Progenitor cell of endocrine pancreas (in vitro differentiated cells): ENCODE data around the gene SSBP2. TPM values are rescaled to one million over a fixed set of nuclear protein-coding genes. Genes with fewer than 3 reads are reported as not detected.
"Not testable (repeated sequence)": the region's sequence is repeated elsewhere in the genome, so short reads cannot be mapped to it uniquely, and the experiment has no call there.

ENCODE experiments used
- DNase-seq: peaks from one replicate; pipeline ENCODE4 v3.0.0; 2021; ENCODE audit warnings: low spot score; ENCODE audit not compliant: unreplicated experiment
- H3K27ac Mint-ChIP-seq: 2 replicates; pipeline ENCODE4 v1.8.0; 2021; ENCODE audit warnings: mild to moderate bottlenecking, moderate library complexity, mixed read lengths
- H3K27me3 Mint-ChIP-seq: 2 replicates; pipeline ENCODE4 v1.8.0; 2021; ENCODE audit warnings: mixed read lengths
- H3K36me3 Mint-ChIP-seq: 2 replicates; pipeline ENCODE4 v1.8.0; 2022; ENCODE audit warnings: mixed read lengths; ENCODE audit not compliant: insufficient read depth
- H3K4me1 Mint-ChIP-seq: 2 replicates; pipeline ENCODE4 v1.8.0; 2021; ENCODE audit warnings: low read depth, mixed read lengths
- H3K4me3 Mint-ChIP-seq: 2 replicates; pipeline ENCODE4 v1.8.0; 2021; ENCODE audit warnings: low read depth, mild to moderate bottlenecking, moderate library complexity, mixed read lengths
- H3K9me3 Mint-ChIP-seq: 2 replicates; pipeline ENCODE4 v1.8.0; 2021; ENCODE audit warnings: low read depth, mixed read lengths
- CTCF ChIP-seq: fragments of 200-600 bp; sonication (generic); IDR thresholded peaks from one replicate; pipeline ENCODE4 v1.5.0; 2021; ENCODE audit warnings: antibody characterized with exemption, mild to moderate bottlenecking; ENCODE audit not compliant: unreplicated experiment
- total RNA-seq: library from RNA; stranded (reverse); gene quantifications from 2 replicates; pipeline ENCODE4 v1.2.1, GENCODE V29; 2021

SSBP2 gene
- total RNA-seq, 1 donor from 2014 or later, result 66.6 TPM

GRCh38 chr5:81629986-81630385 lies 120.9 kb downstream of the SSBP2 start:
- Mint-ChIP-seq H3K4me1 (peaks cover 10% of the 10 kb centered on the region), H3K27me3 (no peaks in the 10 kb centered on the region), H3K4me3 (no peak overlapping the region), H3K36me3 (peaks cover 9% of the 10 kb centered on the region), H3K27ac (no peak overlapping the region), H3K9me3 (no peaks in the 10 kb centered on the region)
- TF ChIP-seq CTCF, result no peak
- no peak for DNase-seq

- H3K9me3 Mint-ChIP-seq, H3K4me3 Mint-ChIP-seq, H3K27ac Mint-ChIP-seq, H3K27me3 Mint-ChIP-seq, H3K4me1 Mint-ChIP-seq, DNase-seq, H3K36me3 Mint-ChIP-seq: not testable (repeated sequence)
Observed at GRCh38 chr5:81628061-81628460, 122.8 kb downstream of the SSBP2 start.

GRCh38 chr5:81626524-81626923 lies 124.4 kb downstream of the SSBP2 start:
- Mint-ChIP-seq H3K27me3 (no peaks in the 10 kb centered on the region), H3K27ac (no peak overlapping the region), H3K4me1 (peaks cover 10% of the 10 kb centered on the region), H3K9me3 (no peaks in the 10 kb centered on the region), H3K36me3 (peaks cover 15% of the 10 kb centered on the region), H3K4me3 (no peak overlapping the region)
- DNase-seq, result no peak
- TF ChIP-seq CTCF, result no peak

- Mint-ChIP-seq H3K27ac (no peak overlapping the region), H3K9me3 (peaks cover 13% of the 10 kb centered on the region), H3K27me3 (no peaks in the 10 kb centered on the region), H3K4me1 (no peaks in the 10 kb centered on the region), H3K36me3 (peaks cover 34% of the 10 kb centered on the region), H3K4me3 (no peak overlapping the region)
- no peak for DNase-seq
- no peak for TF ChIP-seq CTCF
Observed at GRCh38 chr5:81609810-81610375, 141.0 kb downstream of the SSBP2 start.

GRCh38 chr5:81608976-81609375 lies 141.9 kb downstream of the SSBP2 start:
- Mint-ChIP-seq H3K4me3 (no peak overlapping the region), H3K27me3 (no peaks in the 10 kb centered on the region), H3K27ac (no peak overlapping the region), H3K4me1 (no peaks in the 10 kb centered on the region), H3K36me3 (peaks cover 27% of the 10 kb centered on the region), H3K9me3 (peaks cover 8% of the 10 kb centered on the region)
- no peak for TF ChIP-seq CTCF
- DNase-seq, result no peak

GRCh38 chr5:81607693-81608092 lies 143.2 kb downstream of the SSBP2 start:
- H3K27ac Mint-ChIP-seq, result no peak overlapping the region
- no peak for DNase-seq
- peaks cover 4% of the 10 kb centered on the region for H3K9me3 Mint-ChIP-seq
- peaks cover 19% of the 10 kb centered on the region for H3K36me3 Mint-ChIP-seq
- no peaks in the 10 kb centered on the region for H3K27me3 Mint-ChIP-seq
- peaks cover 3% of the 10 kb centered on the region for H3K4me1 Mint-ChIP-seq
- TF ChIP-seq CTCF, result no peak
- no peak overlapping the region for H3K4me3 Mint-ChIP-seq
